ENCODE data around the gene LRRC8D.
A peak's percentile ranks its signal among the peaks of the same experiment; 100 is the strongest.

LRRC8D gene

GRCh38 chr1:89946532-89946931, 125.7 kb downstream of the LRRC8D start:
- H3K4me3 ChIP-seq (replicated peaks; ENCODE audit: low read depth, low read length), result no peak overlapping the region
- DNase-seq (ENCODE audit: low read depth), result no peak
- no peak for TF ChIP-seq CTCF (IDR thresholded peaks at IDR 0.05; ENCODE audit: low read length, missing control alignments)

- no peak for DNase-seq (ENCODE audit: low read depth)
- no peak overlapping the region for H3K4me3 ChIP-seq (replicated peaks; ENCODE audit: low read depth, low read length)
- no peak for TF ChIP-seq CTCF (IDR thresholded peaks at IDR 0.05; ENCODE audit: low read length, missing control alignments)
Observed at GRCh38 chr1:89948722-89949345, 128.0 kb downstream of the LRRC8D start.

- DNase-seq (ENCODE audit: low read depth), result no peak
- no peak overlapping the region for H3K4me3 ChIP-seq (replicated peaks; ENCODE audit: low read depth, low read length)
- TF ChIP-seq CTCF (IDR thresholded peaks at IDR 0.05; ENCODE audit: low read length, missing control alignments), result no peak
Observed at GRCh38 chr1:89949991-89950624, 129.3 kb downstream of the LRRC8D start.

- no peak overlapping the region for H3K4me3 ChIP-seq (replicated peaks; ENCODE audit: low read depth, low read length)
- no peak for DNase-seq (ENCODE audit: low read depth)
- no peak for TF ChIP-seq CTCF (IDR thresholded peaks at IDR 0.05; ENCODE audit: low read length, missing control alignments)
Observed at GRCh38 chr1:89950703-89951102, 129.9 kb downstream of the LRRC8D start.

GRCh38 chr1:89951766-89952604, 131.2 kb downstream of the LRRC8D start:
- no peak overlapping the region for H3K4me3 ChIP-seq (replicated peaks; ENCODE audit: low read depth, low read length)
- DNase-seq (ENCODE audit: low read depth), result peak; percentile 48
- no peak for TF ChIP-seq CTCF (IDR thresholded peaks at IDR 0.05; ENCODE audit: low read length, missing control alignments)

GRCh38 chr1:89952605-89953130, 131.8 kb downstream of the LRRC8D start:
- no peak for DNase-seq (ENCODE audit: low read depth)
- no peak overlapping the region for H3K4me3 ChIP-seq (replicated peaks; ENCODE audit: low read depth, low read length)
- TF ChIP-seq CTCF (IDR thresholded peaks at IDR 0.05; ENCODE audit: low read length, missing control alignments), result no peak

Data from fibroblast of pulmonary artery (primary cell).